Natural killer cell treated with Interleukin-12 subunit alpha and Interleukin-12 subunit beta and Interleukin-15 and Interleukin-18, amount 100 ng/mL, for 72 hours (primary cell): ENCODE results near the gene KDM3A. TPM values are rescaled to one million over a fixed set of nuclear protein-coding genes. Genes with fewer than 3 reads are reported as not detected.

Experiments used
- ATAC-seq, 2 donors: fragments of 150-1000 bp; cut with Tn5 transposase in 1 of 2; sonication (Bioruptor Pico), chemical (Tn5 transposase) in 1 of 2; 2 replicates each; pipeline ENCODE4 v1.10.0; 2021
- DNase-seq: peaks from one replicate; pipeline ENCODE4 v3.0.0; 2022; ENCODE audit warnings: low spot score
- H3K27ac Mint-ChIP-seq, 2 donors: 1 replicate in 1 of 2; 2 replicates in 1 of 2; pipeline ENCODE4 v1.8.0; 2022; ENCODE audit warnings: mixed read lengths in 2 of 2, mild to moderate bottlenecking in 1 of 2, moderate library complexity in 1 of 2
- H3K27me3 Mint-ChIP-seq, 2 donors: 1 replicate in 1 of 2; 2 replicates in 1 of 2; pipeline ENCODE4 v1.8.0; 2022; ENCODE audit warnings: mixed read lengths in 2 of 2
- H3K36me3 Mint-ChIP-seq: one replicate; pipeline ENCODE4 v1.8.0; 2022; ENCODE audit warnings: mixed read lengths
- H3K4me1 Mint-ChIP-seq, 2 donors: 1 replicate in 1 of 2; 2 replicates in 1 of 2; pipeline ENCODE4 v1.8.0; 2022; ENCODE audit warnings: low read depth in 2 of 2, mixed read lengths in 2 of 2, mild to moderate bottlenecking in 1 of 2
- H3K4me3 Mint-ChIP-seq: one replicate; pipeline ENCODE4 v1.8.0; 2022; ENCODE audit warnings: mixed read lengths
- H3K9me3 Mint-ChIP-seq: 2 replicates; pipeline ENCODE4 v1.8.0; 2022; ENCODE audit warnings: mixed read lengths
- total RNA-seq, 2 donors: library from RNA; stranded (reverse); gene quantifications; one replicate each; pipeline ENCODE4 v1.2.3, GENCODE V29; 2022

The KDM3A gene
- total RNA-seq, 2 donors from 2014 or later, result 44.6 to 74.3 TPM

GRCh38 chr2:86525421-86526340 lies 84.5 kb downstream of the KDM3A start:
- H3K4me1 Mint-ChIP-seq, result no peaks in the 10 kb centered on the region
- no peaks in the 10 kb centered on the region for H3K27me3 Mint-ChIP-seq
- no peak overlapping the region for H3K4me3 Mint-ChIP-seq
- H3K27ac Mint-ChIP-seq, result no peak overlapping the region
- no peaks in the 10 kb centered on the region for H3K36me3 Mint-ChIP-seq
- no peaks in the 10 kb centered on the region for H3K9me3 Mint-ChIP-seq
- ATAC-seq, result no peak
- DNase-seq, result no peak

GRCh38 chr2:86533589-86533988 lies 92.4 kb downstream of the KDM3A start:
- no peak overlapping the region for H3K4me3 Mint-ChIP-seq

GRCh38 chr2:86541334-86541733 lies 100.2 kb downstream of the KDM3A start:
- no peaks in the 10 kb centered on the region for H3K27me3 Mint-ChIP-seq
- H3K9me3 Mint-ChIP-seq, result peaks cover 4% of the 10 kb centered on the region
- H3K4me1 Mint-ChIP-seq, result peaks cover 9 to 10% of the 10 kb centered on the region in 2 donors
- DNase-seq (no peak), ATAC-seq (no peak)
- H3K36me3 Mint-ChIP-seq, result peaks cover 14% of the 10 kb centered on the region
- no peak overlapping the region for H3K4me3 Mint-ChIP-seq
- H3K27ac Mint-ChIP-seq, result no peak overlapping the region

More at GRCh38 chr2:86533589-86533988, 92.4 kb downstream of the KDM3A start:
- peaks cover 15% of the 10 kb centered on the region for H3K9me3 Mint-ChIP-seq
- no peak overlapping the region for H3K27ac Mint-ChIP-seq
- ATAC-seq (no peak), DNase-seq (no peak)
- peaks cover 22% of the 10 kb centered on the region for H3K36me3 Mint-ChIP-seq
- peaks cover 0 to 6% of the 10 kb centered on the region in 2 donors for H3K4me1 Mint-ChIP-seq
- H3K27me3 Mint-ChIP-seq, result no peaks in the 10 kb centered on the region

Other genes with a start within 250 kb of the KDM3A start
- gene IMMT, start 245.9 kb upstream of the KDM3A start, total RNA-seq, result 100 to 1,000 TPM; 110 to 157 TPM
- 10 to 100 TPM; 58.9 to 66.4 TPM for gene MRPL35, start 241.9 kb upstream of the KDM3A start, total RNA-seq
- gene REEP1, start 103.7 kb upstream of the KDM3A start, total RNA-seq, result not detected
- gene CHMP3, start 122.1 kb downstream of the KDM3A start, total RNA-seq, result 10 to 100 TPM; 41.9 to 45.1 TPM
- 10 to 100 TPM; 11.2 to 13.4 TPM for gene RNF103, start 182.5 kb downstream of the KDM3A start, total RNA-seq